WTC11 (cell line): ENCODE results near the gene ABR. TPM values are rescaled to one million over a fixed set of nuclear protein-coding genes. Genes with fewer than 3 reads are reported as not detected.

ENCODE experiments used
- ATAC-seq: fragments of 200-7000 bp; cut with Tn5 transposase; 2 replicates; pipeline ENCODE4 v1.10.0; 2021; ENCODE audit warnings: mild to moderate bottlenecking, moderate library complexity
- CTCF ChIA-PET: fragments of 300-600 bp; sonication (Branson Sonifier 250); formaldehyde crosslinking; loops from one replicate; lab custom pipeline; 2021; ENCODE audit warnings: antibody characterized with exemption; lab: Charles Lee
- POLR2A ChIA-PET: fragments of 350-600 bp; sonication (Branson Sonifier 250); formaldehyde crosslinking; loops from one replicate; lab custom pipeline; 2021; ENCODE audit warnings: antibody characterized with exemption; lab: Charles Lee
- DNase-seq: peaks from one replicate; pipeline ENCODE4 v3.0.0; 2021; ENCODE audit warnings: low spot score
- H3K27ac Mint-ChIP-seq: 2 replicates; pipeline ENCODE4 v1.8.0; 2021; ENCODE audit warnings: mixed read lengths
- H3K27me3 Mint-ChIP-seq: 2 replicates; pipeline ENCODE4 v1.8.0; 2021; ENCODE audit warnings: low read depth, mild to moderate bottlenecking, moderate library complexity, mixed read lengths
- H3K36me3 Mint-ChIP-seq: 2 replicates; pipeline ENCODE4 v1.8.0; 2021; ENCODE audit warnings: mixed read lengths
- H3K4me1 Mint-ChIP-seq: 2 replicates; pipeline ENCODE4 v1.8.0; 2022; ENCODE audit warnings: mixed read lengths
- H3K4me3 Mint-ChIP-seq: 2 replicates; pipeline ENCODE4 v1.8.0; 2021; ENCODE audit warnings: mild to moderate bottlenecking, moderate library complexity, mixed read lengths
- H3K9me3 Mint-ChIP-seq: 2 replicates; pipeline ENCODE4 v1.8.0; 2021; ENCODE audit warnings: mixed read lengths
- AR ChIP-seq: fragments of 250-450 bp; sonication (Bioruptor Pico); IDR thresholded peaks from 2 replicates; pipeline ENCODE4 v1.9.0; 2021; ENCODE audit warnings: mild to moderate bottlenecking
- ATF2 ChIP-seq: sonication (generic); formaldehyde crosslinking; IDR thresholded peaks from 2 replicates; pipeline ENCODE4 v1.8.1; 2022; ENCODE audit warnings: low read depth, missing genetic modification reagents, borderline replicate concordance
- ATF6 ChIP-seq: sonication (generic); formaldehyde crosslinking; IDR thresholded peaks from 2 replicates; pipeline ENCODE4 v1.8.1; 2023; ENCODE audit warnings: mild to moderate bottlenecking, missing genetic modification reagents
- ETV6 ChIP-seq: sonication (generic); formaldehyde crosslinking; IDR thresholded peaks from 2 replicates; pipeline ENCODE4 v1.8.1; 2022; ENCODE audit warnings: mild to moderate bottlenecking, missing genetic modification reagents
- FOXJ3 ChIP-seq: sonication (generic); formaldehyde crosslinking; IDR thresholded peaks from 2 replicates; pipeline ENCODE4 v1.9.0; 2021; ENCODE audit warnings: missing genetic modification reagents, mild to moderate bottlenecking, borderline replicate concordance
- FOXK1 ChIP-seq: sonication (generic); formaldehyde crosslinking; IDR thresholded peaks from 2 replicates; pipeline ENCODE4 v1.8.0; 2022; ENCODE audit warnings: mild to moderate bottlenecking, moderate library complexity, missing genetic modification reagents
- KAT7 ChIP-seq: sonication (generic); formaldehyde crosslinking; IDR thresholded peaks from 2 replicates; pipeline ENCODE4 v1.8.1; 2023; ENCODE audit warnings: missing genetic modification reagents, mild to moderate bottlenecking, borderline replicate concordance
- MLX ChIP-seq: sonication (generic); formaldehyde crosslinking; IDR thresholded peaks from 2 replicates; pipeline ENCODE4 v1.8.1; 2023; ENCODE audit warnings: mild to moderate bottlenecking, missing genetic modification reagents, moderate library complexity
- MXD4 ChIP-seq: fragments of 250-450 bp; sonication (Bioruptor Pico); IDR thresholded peaks from 2 replicates; pipeline ENCODE4 v1.8.0; 2021; ENCODE audit warnings: mild to moderate bottlenecking, moderate library complexity, borderline replicate concordance
- NFE2L1 ChIP-seq: sonication (generic); formaldehyde crosslinking; IDR thresholded peaks from 2 replicates; pipeline ENCODE4 v1.8.1; 2023; ENCODE audit warnings: missing genetic modification reagents
- NR3C1 ChIP-seq: sonication (generic); formaldehyde crosslinking; conservative IDR thresholded peaks from 2 replicates; pipeline ENCODE4 v1.8.1; 2023; ENCODE audit warnings: low read depth, mild to moderate bottlenecking, missing genetic modification reagents
- PREB ChIP-seq: sonication (generic); formaldehyde crosslinking; IDR thresholded peaks from 2 replicates; pipeline ENCODE4 v1.8.1; 2022; ENCODE audit warnings: mild to moderate bottlenecking, missing genetic modification reagents, moderate library complexity, borderline replicate concordance
- RELA ChIP-seq: sonication (generic); formaldehyde crosslinking; IDR thresholded peaks from 2 replicates; pipeline ENCODE4 v1.8.1; 2022; ENCODE audit warnings: missing genetic modification reagents, mild to moderate bottlenecking, borderline replicate concordance
- SMAD3 ChIP-seq: sonication (generic); formaldehyde crosslinking; IDR thresholded peaks from 2 replicates; pipeline ENCODE4 v1.8.0; 2022; ENCODE audit warnings: missing genetic modification reagents, mild to moderate bottlenecking, borderline replicate concordance
- STAT6 ChIP-seq: sonication (generic); formaldehyde crosslinking; conservative IDR thresholded peaks from 2 replicates; pipeline ENCODE4 v1.8.1; 2023; ENCODE audit warnings: mild to moderate bottlenecking, low read depth, missing genetic modification reagents, moderate library complexity
- TP53 ChIP-seq: sonication (generic); formaldehyde crosslinking; IDR thresholded peaks from 2 replicates; pipeline ENCODE4 v1.8.1; 2023; ENCODE audit warnings: mild to moderate bottlenecking, missing genetic modification reagents
- USF2 ChIP-seq: sonication (generic); formaldehyde crosslinking; IDR thresholded peaks from 2 replicates; pipeline ENCODE4 v1.8.1; 2023; ENCODE audit warnings: mild to moderate bottlenecking, missing genetic modification reagents, moderate library complexity
- ZBTB43 ChIP-seq: sonication (generic); formaldehyde crosslinking; IDR thresholded peaks from 2 replicates; pipeline ENCODE4 v1.8.1; 2023; ENCODE audit warnings: mild to moderate bottlenecking, missing genetic modification reagents
- total RNA-seq: library from RNA; stranded (reverse); gene quantifications from 3 replicates; pipeline ENCODE4 v1.2.3, GENCODE V29; 2021

ABR gene
- total RNA-seq, 1 experiment from 2014 or later: 38.0 TPM

- ChIA-PET POLR2A (no interaction called here), CTCF (interaction anchor here (0.5 to 2.0 kb wide), 5 partner anchors 12 to 140 kb away, joined by 3 to 10 read pairs (median 4); no protein-coding TSS in a partner anchor)
- Mint-ChIP-seq H3K27ac (no peak overlapping the region), H3K4me1 (no peaks in the 10 kb centered on the region), H3K9me3 (no peaks in the 10 kb centered on the region), H3K27me3 (peaks cover 3% of the 10 kb centered on the region; the same call in 1 of the 2 replicates), H3K4me3 (no peak overlapping the region), H3K36me3 (no peaks in the 10 kb centered on the region)
- no peak for DNase-seq
- TF ChIP-seq KAT7 (no peak), PREB (no peak), AR (CRISPR knock-in tag) (no peak), ZBTB43 (CRISPR knock-in tag) (no peak), STAT6 (CRISPR knock-in tag) (no peak), TP53 (CRISPR knock-in tag) (no peak), MXD4 (CRISPR knock-in tag) (no peak), RELA (CRISPR knock-in tag) (no peak), FOXK1 (CRISPR knock-in tag) (no peak), USF2 (CRISPR knock-in tag) (no peak), NFE2L1 (no peak)
- no peak for ATAC-seq
Measured at GRCh38 chr17:1192911-1193699, 13.3 kb upstream of the ABR start.

- no peak for ATAC-seq
- POLR2A ChIA-PET: no interaction called here
Measured at GRCh38 chr17:1190751-1191331, 11.1 kb upstream of the ABR start.

More at GRCh38 chr17:1190751-1191331, 11.1 kb upstream of the ABR start:
- Mint-ChIP-seq H3K36me3 (no peaks in the 10 kb centered on the region), H3K27me3 (peaks cover 12% of the 10 kb centered on the region), H3K9me3 (no peaks in the 10 kb centered on the region), H3K4me1 (peaks cover 12% of the 10 kb centered on the region), H3K27ac (no peak overlapping the region), H3K4me3 (no peak overlapping the region)
- CTCF ChIA-PET: interaction anchor here (0.6 to 1.8 kb wide), 4 partner anchors 9 to 251 kb away, joined by 3 to 5 read pairs (median 3); no protein-coding TSS in a partner anchor
- DNase-seq: no peak
- no peak for TF ChIP-seq NFE2L1
- TF ChIP-seq ATF6 (CRISPR knock-in tag): no peak
- TF ChIP-seq FOXJ3 (CRISPR knock-in tag): no peak
- TF ChIP-seq ATF2 (CRISPR knock-in tag): no peak
- TF ChIP-seq MLX: no peak
- no peak for TF ChIP-seq USF2 (CRISPR knock-in tag)
- TF ChIP-seq NR3C1: no peak
- TF ChIP-seq SMAD3 (CRISPR knock-in tag): no peak
- no peak for TF ChIP-seq ETV6 (CRISPR knock-in tag)
